ENCODE measurements around the gene GSTT2.
A peak's percentile ranks its signal among the peaks of the same experiment; 100 is the strongest.
"Not testable (repeated sequence)": the region's sequence is repeated elsewhere in the genome, so short reads cannot be mapped to it uniquely, and the experiment has no call there.

The GSTT2 gene

DNA sequence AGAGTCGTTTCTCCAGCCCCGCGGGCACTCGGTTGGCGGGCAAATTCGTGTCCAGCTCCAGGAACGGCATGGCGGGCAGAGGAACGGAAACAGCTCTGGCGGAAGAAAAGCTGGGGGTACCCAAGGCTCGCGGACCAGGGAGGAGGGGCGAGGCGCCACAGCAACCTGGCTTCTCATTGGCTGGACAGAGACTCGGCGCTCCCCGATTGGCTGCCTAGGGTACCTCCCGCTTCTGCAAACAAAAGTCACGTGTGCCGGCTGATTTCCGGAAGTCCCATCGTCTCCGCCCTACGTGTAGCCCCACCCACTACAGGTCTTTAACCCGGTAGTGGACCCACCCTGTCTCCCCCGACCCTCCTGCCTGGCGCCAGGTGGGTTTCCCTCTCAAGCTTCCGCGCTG, 5.6 kb upstream of the GSTT2 start, which contains the start of gene DDT:
TSS of gene DDT (minus strand) at position 97 of the 400 bp plus-strand sequence. CDS start at position 70, 27 bp downstream.
- not testable (repeated sequence) for DNase-seq (ENCODE audit: low read depth in 2 of 2)

DNA sequence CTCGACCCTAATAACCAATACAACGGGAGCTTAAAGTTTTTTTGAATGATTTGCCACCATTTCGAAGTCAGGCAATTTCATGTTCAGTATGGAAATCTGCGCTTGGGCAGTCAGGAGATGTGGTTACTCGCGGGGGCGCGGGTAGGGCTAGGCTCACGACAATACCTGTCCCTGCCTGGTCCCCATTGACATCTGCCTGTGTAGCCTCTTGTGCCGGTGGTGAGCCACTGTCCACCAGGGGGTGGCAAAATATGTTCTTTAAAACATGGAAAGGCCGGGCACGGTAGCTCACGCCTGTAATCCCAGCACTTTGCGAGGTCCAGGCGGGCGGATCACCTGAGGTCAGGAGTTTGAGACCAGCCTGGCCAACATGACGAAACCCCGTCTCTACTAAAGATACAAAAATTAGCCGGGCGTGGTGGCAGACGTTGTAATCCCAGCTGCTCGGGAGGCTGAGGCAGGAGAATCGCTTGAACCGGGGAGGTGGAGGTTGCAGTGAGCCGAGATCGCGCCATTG, 5.0 kb upstream of the GSTT2 start:
- DNase-seq (ENCODE audit: low read depth in 2 of 2): not testable (repeated sequence)

DNA sequence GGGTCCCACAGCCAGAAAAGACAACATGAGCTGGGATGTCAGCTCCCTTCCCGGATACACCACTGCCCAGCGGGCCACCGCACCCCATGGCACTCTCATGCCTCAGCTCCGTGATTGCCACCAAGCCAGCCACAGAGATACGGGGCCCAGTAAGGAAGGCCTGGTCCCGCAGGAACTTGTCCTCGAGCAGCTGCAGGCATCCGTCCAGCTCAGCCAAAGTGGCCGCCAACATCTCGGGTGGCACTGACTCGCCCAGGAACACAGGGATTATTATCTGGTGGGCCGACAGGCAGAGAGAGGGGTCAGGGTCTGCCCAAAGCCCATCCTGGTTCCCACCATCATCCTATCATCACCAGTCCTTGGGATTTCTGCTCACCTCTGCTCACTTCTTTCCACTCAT, 2.6 kb upstream of the GSTT2 start:
- not testable (repeated sequence) for DNase-seq (ENCODE audit: low read depth in 2 of 2)

DNA sequence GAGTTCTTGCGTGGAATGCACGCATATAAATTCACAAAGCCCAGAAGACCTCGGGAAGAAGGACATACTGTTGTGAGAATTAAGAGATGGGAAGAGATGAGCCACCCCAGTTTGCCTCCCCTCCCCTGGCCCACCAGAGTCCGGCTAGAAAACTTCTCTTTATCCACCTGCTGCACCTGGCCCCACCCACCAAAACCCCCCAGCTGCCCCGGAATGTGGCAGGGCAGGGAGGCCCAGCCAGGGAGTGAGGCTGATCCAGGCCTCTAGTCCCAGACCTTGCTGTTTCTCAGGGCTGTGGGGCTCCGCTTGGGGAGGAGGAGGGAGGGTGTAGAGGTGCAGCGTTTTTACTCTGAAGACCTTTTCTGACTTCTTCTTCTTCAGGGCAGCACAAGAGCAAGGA, 633 bp downstream of the GSTT2 start:
- DNase-seq (ENCODE audit: low read depth in 2 of 2): not testable (repeated sequence)

DNA sequence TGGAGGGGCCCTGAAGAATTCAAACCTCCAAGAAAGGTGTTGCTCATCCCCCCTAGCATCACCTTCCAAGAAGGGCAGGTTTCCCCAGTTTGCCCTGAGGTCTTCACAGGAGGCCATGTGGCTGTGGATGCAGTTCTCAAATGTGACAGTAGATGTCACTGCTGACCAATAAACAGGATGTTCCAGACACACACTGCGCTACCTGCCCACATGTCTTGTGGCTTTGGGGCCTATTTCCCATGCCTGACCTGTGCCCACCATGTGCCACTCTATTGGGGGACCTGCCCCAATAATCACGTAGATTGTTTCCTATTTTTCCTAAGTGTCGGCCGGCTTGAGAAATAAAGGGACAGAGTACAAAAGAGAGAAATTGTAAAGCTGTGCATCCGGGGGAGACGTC, 4.5 kb downstream of the GSTT2 start:
- DNase-seq (ENCODE audit: low read depth in 2 of 2): peak in 1 of 2 donors; percentile 63

DNA sequence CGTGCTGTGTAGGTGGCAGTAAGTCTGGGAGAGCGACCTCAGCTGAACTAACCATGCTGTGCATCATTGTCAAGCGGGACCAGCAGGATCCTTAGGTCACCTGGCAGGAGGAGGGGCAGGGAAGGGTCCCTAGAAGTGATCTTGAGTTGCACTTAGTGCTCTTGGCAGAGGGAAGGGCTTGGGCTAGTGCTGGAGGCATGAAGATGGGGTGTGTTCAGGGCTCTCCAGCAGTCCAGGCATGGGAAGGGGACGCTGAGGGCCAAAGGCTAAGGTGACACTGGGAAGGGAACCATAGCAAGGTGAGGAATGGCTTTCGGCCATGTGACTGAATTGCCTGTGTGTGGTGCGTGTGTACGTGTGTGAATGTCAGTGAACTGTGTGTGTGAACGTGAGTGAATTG, 6.2 kb downstream of the GSTT2 start:
- DNase-seq (ENCODE audit: low read depth in 2 of 2): not testable (repeated sequence)

DNA sequence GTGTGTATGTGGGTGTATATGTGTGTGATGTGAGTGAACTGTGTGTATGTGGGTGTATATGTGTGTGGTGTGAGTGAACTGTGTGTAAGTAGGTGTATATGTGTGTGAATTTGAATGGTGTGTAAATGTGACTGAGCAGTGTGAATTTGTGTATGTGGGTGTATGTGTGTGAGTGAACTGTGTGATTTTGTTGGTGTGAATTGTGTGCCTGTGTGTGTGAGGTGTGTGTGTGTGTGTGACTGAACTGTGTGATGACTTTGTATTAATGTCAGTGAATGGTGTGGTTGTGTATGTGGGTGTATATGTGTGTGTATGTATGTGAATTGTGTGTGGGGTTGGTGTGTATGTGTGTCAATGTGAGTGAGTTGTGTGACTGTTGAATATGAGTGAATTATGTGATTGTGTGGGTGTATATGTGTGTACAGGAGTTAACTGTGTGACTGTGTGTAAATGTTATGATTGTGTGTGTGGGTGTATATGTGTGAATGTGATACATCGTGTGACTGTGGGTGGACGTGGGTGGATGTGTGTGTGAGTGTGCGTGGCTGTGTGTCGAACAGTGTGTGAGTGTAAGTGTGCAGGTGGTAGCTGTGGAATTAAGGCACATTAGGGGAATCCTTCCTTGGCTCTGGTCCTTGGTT, 6.7 kb downstream of the GSTT2 start:
- DNase-seq (ENCODE audit: low read depth in 2 of 2): not testable (repeated sequence)

DNA sequence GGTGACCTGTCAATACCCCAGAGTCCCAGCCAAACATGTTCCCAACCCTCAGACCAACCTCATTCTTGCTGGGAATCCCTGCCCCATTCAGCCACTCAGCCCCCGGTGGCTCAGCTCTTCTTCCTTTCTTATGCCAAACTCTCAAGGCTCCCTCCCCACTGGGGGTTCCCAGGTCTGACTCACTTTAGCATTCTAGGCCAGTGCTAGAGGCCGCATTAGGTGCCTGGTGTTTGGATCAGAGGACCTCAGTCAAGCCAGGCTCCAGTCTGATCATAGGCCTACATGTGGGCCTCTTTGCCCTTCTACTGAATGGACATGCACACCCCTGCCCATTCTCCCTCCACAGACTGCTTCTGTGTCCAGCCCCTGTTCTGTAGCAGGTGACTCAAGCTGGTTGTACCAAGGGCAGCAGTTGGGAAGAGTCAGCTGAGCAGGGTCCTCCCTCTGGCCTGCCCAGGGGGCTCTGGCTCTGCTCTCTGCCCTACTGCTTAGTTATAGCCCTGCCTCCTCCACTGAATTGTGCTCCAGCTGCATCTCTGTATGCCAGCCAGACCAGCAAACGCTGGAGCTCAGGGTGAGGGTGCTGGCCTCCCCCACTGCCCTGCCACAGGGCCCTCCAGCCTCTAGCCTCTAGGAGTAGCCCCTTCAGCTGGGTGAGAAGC, 9.8 kb downstream of the GSTT2 start:
- DNase-seq (ENCODE audit: low read depth in 2 of 2): not testable (repeated sequence)

DNA sequence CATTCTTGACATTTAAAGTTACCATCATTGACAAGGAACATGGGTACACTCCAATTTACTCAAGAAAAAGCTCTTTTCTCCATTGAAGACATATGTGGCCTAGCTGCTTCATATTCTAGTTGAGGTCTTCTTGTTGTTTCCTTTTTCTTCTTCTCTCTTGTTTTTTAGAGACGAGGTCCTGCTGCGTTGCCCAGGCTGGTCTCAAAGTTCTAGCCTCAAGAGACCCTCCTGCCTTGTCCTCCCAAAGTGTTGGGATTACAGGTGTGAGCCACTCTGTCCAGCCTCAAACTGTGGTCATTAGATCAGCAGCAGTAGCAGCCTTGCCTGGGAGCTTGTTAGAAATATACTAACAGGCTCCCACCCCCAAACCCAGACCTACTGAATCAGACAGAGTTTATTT, 13.1 kb downstream of the GSTT2 start:
- not testable (repeated sequence) for DNase-seq (ENCODE audit: low read depth in 2 of 2)

DNA sequence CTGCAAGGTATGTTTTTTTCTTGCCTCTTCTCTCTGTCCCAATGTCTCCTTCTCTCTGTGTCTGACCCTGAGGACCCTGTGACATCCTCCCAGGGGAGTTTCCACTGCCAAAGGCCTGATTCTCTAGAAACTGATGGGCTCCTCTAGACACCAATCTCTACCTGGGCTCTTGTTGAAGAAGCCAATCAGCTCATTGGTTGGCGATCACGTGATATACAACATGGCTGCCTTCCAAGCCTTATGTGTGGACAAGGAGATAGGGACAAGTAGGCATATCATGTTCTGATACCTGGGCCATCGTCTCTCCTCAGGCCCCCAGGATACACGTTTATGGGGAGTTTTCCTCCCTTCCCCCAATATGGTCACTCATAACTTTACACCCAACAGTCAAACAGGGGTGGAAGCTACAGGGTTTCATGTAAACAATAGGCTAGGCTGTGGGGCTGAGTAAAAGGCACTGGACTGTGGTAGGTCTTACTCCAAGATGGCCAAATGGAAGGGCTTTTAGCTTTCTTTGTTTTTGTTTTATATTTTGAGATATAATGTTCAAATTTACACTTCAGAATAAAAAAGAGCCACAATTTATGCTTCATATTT, 13.7 kb downstream of the GSTT2 start:
- not testable (repeated sequence) for DNase-seq (ENCODE audit: low read depth in 2 of 2)

DNA sequence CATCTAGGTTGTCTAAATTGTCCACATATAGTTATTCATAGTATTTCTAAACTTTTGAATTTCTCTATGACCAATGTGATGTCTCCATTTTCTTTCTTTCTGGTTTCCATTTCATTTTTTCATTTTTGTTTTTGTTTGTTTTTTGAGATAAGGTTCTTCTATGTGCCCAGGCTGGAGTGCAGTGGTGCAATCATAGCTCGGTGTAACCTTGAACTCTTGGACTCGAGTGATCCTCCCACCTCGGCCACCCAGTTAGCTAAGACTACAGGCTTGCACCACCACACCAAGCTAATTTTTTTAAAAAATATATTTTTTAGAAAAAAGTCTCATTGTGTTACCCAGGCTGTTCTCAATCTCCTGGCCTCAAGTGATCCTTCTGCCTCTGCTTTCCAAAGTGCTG, 17.2 kb downstream of the GSTT2 start:
- DNase-seq (ENCODE audit: low read depth in 2 of 2): no peak

DNA sequence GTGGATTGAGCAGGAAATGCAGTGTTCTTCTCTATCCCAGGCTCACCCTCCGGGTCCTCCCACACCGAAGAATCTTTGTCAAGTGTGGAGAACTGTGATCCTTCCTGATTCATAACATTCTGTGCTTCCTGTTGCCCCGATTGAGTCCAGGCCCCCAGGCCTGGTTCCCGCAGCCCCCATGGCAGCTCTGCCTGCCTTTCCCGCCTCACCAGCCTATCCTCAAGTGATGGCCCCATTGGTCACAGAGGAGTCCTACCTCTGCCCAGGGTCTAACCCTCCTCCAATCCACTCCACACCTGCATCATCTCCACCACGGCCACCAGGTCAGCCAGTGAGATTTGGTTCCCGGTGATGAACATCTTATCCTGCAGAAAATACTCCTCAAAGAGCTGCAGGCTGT, 19.8 kb downstream of the GSTT2 start:
- DNase-seq (ENCODE audit: low read depth in 2 of 2): not testable (repeated sequence)

DNA sequence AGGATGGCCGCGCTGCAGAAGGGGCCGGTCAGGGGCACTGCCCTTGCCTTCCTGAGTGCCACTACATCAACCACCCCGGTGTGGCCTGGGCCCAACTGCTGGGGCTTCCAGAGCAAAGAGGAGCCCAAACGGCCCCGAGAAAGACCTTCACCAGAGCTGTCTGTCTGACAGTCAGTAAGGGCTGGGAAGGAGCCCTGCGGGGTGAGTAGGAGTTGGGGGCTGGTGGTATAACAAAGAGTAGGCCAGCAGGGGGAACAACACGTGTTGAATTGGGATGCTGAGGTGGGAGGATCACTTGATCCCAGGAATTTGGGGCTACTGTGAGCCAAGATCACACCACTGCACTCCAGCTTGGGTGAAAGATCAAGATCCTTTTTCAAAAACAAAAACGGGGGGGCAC, 21.4 kb downstream of the GSTT2 start:
- no peak for DNase-seq (ENCODE audit: low read depth in 2 of 2)

DNA sequence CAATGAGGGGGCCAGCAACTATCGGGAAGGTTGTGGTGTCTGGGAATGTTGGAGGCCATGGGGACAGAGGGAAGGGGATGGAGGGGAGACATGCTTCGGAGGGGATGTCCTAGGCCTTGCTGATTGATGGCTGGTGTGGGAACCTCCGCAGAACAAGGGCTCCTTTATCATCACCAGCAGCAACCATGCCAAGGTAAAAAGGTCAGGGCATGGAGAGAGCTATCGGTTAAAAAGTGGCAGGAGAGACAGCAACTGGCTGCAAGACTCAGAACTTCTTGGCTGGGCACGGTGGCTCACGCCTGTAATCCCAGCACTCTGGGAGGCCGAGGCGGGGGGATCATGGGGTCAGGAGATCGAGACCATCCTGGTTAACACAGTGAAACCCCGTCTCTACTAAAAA, 22.3 kb downstream of the GSTT2 start:
- no peak for DNase-seq (ENCODE audit: low read depth in 2 of 2)

DNA sequence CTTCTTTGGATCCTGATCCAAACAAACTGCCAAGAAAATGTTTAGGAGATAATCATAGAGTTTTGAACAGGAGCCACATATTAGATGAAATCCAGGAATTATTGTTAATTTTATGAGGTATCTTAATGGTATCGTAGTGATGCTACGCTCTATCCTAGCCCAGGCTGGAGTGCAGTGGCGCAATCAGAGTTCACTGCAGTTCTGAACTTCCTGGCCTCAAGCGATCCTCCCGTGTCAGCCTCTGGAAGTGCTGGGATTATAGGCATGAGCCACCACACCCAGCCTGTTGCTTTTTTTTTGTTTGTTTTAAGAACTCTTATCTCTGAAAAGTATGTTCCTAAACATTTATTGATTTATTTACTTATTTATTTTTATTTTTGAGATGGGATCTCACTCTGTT, 22.9 kb downstream of the GSTT2 start:
- DNase-seq (ENCODE audit: low read depth in 2 of 2): no peak

DNA sequence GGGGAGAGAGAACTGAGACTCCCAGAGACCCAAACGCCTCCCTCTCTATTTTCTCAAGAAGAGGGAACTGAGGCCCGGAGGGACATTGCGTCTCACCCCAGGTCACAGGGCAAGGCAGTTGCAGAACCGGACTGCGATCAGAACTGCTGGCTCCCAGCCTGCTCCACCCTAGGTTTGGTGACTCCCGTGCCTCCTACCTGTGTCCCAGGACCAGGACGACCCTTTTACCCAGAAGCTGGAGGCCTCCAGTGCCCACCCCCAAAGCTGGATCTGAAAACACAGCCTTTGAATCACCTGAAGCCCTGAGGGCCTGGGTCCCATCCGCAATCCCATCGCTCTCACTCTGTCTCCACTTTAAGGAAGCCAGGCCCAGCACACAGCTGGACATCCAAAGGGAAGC, 24.0 kb downstream of the GSTT2 start:
- DNase-seq (ENCODE audit: low read depth in 2 of 2): no peak

DNA sequence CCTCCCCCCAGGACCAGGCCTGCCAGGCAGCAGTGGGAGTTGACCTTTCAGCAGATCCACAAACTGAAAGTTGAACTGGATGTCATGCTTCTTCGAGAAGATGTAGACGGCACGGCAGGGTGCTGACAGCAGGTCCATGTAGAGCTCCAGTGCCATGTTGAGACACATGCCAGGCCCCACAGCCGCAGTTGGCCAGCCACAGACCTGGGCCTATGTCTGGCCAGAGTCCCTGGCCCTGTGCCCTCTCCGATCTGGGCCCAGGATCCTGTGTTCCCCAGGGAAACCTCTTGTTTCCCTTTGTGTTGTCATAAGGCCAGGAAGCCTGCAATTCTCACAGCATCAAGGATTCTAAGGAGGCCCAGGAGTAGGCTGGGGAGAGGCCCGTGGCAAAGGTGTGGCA, 25.3 kb downstream of the GSTT2 start, which contains the start of gene GSTT4:
TSS of gene GSTT4 (minus strand) at position 253 of the 400 bp plus-strand sequence. CDS start at position 156, 97 bp downstream.
- DNase-seq (ENCODE audit: low read depth in 2 of 2): no peak

DNA sequence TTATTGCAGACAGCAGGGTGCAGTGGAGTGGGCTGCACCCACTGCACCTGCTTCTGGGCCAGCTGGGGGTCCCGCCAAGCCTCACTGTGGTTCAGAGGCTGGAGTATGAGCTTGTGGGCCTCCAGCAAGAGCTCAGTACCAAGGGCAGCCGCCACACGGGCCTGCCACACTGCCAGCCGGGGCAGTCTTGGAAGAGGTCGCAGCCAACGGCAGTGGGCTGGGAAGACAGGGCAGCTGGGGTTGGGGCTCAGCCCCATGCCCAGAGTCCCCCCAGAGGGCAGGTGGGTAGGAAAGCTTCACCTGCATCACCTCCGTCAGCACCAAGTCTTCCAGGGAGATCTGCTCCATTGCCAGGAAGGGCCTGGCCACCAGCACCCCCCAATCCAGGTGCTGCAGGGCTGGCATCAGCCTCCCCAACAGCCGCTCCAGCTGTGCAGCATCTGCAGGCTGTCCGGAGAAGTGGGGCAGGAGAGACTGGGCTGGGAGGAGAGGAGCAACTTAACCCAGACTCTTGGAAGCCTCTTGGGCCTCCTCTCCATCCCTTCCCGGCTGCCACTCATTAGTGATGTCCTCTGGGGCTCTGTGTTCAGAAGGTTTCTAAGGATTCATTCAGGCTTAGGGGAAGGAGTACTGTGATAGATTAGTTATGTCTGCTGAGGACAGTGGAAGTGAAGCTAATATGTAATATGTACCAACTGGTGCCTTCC, 26.4 kb downstream of the GSTT2 start:
- DNase-seq (ENCODE audit: low read depth in 2 of 2): no peak

DNA sequence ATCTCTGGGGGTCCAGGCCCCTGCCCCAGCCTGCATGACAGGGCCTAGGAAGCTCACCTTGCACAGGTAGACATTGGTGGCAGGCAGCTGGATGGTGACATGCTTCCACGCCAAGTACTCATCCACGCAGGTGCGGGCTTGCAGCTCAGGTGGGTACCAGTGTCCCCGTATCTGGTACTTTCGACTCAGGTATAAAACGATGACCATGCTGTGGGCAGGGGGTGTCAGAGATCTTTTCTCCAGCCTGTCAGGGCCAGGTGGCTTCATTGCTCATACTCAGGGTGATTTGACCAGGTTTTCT, 26.9 kb downstream of the GSTT2 start:
- DNase-seq (ENCODE audit: low read depth in 2 of 2): no peak

DNA sequence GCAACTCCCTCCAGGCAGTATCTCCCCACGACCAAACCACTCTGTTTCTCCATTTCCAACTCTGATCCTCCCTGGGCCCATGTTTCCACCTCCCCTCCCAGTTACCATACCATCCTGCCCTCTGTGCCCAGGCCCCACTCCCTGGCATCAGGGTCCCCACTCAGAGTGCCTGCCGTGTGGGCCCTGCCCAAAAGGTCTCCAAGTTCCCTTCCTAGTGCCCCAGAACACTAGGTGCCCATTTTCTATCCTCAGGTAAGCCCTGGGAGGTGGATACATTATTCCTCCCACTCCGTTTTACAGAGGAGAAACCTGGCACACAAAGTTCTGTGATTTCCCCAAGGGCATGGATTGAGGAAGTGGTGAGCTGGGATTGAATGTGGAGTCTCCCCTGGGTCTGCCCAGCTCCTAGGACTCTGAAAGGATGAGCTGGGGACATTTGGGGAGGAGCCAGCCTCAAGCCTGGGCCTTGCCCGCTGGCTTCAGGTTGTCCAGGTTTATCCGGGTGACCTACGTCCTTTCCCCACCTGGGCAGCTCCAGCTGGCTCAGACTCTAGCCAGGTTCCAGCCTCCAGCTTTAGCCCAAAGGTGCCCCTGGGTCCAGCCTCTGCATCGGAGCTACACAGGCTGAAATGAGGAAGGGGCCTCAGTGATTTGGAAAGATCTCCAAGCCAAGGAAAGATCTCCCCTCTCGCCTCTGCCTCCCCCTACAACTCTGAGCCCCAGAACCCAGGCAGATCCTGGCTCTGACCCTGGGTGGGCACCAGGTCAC, 27.5 kb downstream of the GSTT2 start:
- no peak for DNase-seq (ENCODE audit: low read depth in 2 of 2)

DNA sequence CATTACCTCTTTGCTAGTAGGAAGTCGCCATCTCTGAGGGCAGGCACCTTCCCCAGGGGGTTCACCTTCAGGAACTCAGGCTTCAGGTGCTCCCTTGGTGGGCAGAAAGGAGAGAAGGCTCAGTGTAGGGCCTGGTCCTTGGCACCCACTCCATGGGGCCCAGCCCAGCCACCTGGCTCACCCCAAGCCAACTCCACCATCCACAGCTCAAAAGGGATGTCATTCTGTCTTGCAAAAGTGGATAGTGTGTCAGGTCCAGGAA, 28.0 kb downstream of the GSTT2 start:
- DNase-seq (ENCODE audit: low read depth in 2 of 2): no peak

Measured in stimulated activated CD4-positive, alpha-beta T cell treated with anti-CD3 and anti-CD28 coated beads, Interleukin-4, amount 100 ng/mL, for 48 hours (primary cell).